SJCRH30 (cell line): Measurements from ENCODE around the gene IDI1. TPM values are rescaled to one million over a fixed set of nuclear protein-coding genes. Genes with fewer than 3 reads are reported as not detected.
"Not testable (repeated sequence)": the region's sequence is repeated elsewhere in the genome, so short reads cannot be mapped to it uniquely, and the experiment has no call there.

Experiments used
- DNase-seq, 2 experiments: peaks; one replicate each; pipeline ENCODE4 v3.0.0-alpha.2; 2015 to 2020
- H3K27ac ChIP-seq: fragments of 250-450 bp; sonication (Bioruptor Pico); 2 replicates; pipeline ENCODE4 v1.5.1; 2020; ENCODE audit warnings: mild to moderate bottlenecking, moderate library complexity
- H3K27me3 ChIP-seq: fragments of 250-450 bp; sonication (Bioruptor Pico); 2 replicates; pipeline ENCODE4 v1.5.1; 2020; ENCODE audit warnings: mild to moderate bottlenecking, moderate library complexity
- H3K36me3 ChIP-seq: fragments of 250-450 bp; sonication (Bioruptor Pico); 2 replicates; pipeline ENCODE4 v1.5.1; 2020; ENCODE audit warnings: mild to moderate bottlenecking, moderate library complexity
- H3K4me1 ChIP-seq: fragments of 250-450 bp; sonication (Bioruptor Pico); 2 replicates; pipeline ENCODE4 v1.5.1; 2020; ENCODE audit warnings: mild to moderate bottlenecking, moderate library complexity
- H3K4me3 ChIP-seq: fragments of 250-450 bp; sonication (Bioruptor Pico); 2 replicates; pipeline ENCODE4 v1.5.1; 2020; ENCODE audit warnings: mild to moderate bottlenecking, moderate library complexity
- H3K9me3 ChIP-seq: fragments of 250-450 bp; sonication (Bioruptor Pico); replicated peaks from 2 replicates; pipeline ENCODE4 v1.5.1; 2020; ENCODE audit warnings: mild to moderate bottlenecking, moderate library complexity
- total RNA-seq: library from RNA; depleted of rRNA; stranded (reverse); fragments of >200 nt; shearing (Covaris generic); gene quantifications from 2 replicates; pipeline ENCODE4 v1.2.3, GENCODE V29; 2014

The IDI1 gene
- total RNA-seq, 1 experiment from 2014 or later = 70.0 TPM

DNA sequence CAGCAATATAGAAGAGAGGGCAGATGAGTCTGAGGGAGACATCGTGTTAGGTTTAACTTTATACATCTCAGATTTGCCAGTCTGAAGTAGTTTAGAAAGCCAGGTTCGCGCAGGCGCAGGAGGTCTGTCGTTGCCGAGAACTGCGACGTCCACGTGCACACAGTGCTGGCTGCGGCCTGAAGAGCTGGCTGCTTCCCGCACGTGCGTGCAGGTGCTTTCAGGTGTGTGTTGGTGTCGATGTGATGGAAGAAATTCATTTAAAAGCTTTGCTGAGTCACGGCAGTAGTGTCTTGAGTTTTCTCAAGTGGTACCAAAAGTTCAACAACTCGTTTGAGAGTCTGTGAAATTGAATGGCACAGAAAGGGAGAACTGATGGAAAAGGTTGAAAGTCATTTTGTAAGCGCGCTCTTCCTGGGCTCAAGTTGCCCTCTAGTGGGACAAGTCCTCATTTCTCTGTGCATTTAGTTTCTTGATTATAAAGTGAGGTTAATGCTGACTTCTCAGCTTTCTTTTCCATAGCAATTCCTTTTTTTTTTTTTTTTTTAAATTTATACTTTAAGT is 25.9 kb upstream of the IDI1 start:
- H3K4me1 ChIP-seq = no peaks in the 10 kb centered on the region
- H3K9me3 ChIP-seq = no peaks in the 10 kb centered on the region
- no peaks in the 10 kb centered on the region for H3K27me3 ChIP-seq
- no peak overlapping the region for H3K27ac ChIP-seq
- H3K36me3 ChIP-seq = no peaks in the 10 kb centered on the region; the same call in 1 of the 2 replicates
- DNase-seq = no peak
- H3K4me3 ChIP-seq = no peak overlapping the region

DNA sequence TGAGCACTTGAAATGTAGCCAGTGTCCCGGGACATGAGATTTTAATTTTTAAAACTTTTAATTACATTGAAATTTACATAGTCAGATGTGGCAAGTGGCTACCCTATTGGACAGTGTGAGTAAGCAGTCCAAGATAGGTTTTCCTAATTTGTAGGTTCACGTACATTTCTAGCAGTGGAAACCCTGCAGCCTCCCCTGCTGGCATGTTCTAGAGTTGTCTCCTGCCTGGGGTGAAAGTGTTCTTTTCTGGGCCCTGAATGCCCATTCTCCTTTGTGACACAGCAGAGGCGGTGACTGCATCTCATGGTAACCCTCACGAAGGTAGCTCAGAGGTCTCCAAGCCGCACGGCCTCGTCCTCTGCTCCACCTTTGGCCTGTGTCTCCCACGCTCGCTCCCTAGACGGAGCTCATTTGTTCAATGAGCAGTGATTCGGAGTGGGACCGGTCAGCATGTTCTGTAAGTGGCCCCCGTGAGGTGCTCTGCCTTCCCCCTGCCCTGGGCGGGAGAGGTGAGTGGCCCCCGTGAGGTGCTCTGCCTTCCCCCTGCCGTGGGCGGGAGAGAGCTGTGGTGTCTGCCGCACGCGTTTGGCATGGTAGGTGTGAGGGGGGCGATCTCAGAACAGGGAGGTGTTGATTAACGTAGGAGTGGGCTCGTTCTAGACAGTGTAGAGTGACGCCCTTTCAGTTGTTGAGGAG is 25.3 kb upstream of the IDI1 start:
- Histone ChIP-seq H3K36me3 (no peaks in the 10 kb centered on the region; the same call in 1 of the 2 replicates), H3K27ac (no peak overlapping the region), H3K4me3 (no peak overlapping the region), H3K27me3 (no peaks in the 10 kb centered on the region), H3K4me1 (no peaks in the 10 kb centered on the region), H3K9me3 (no peaks in the 10 kb centered on the region)
- DNase-seq = no peak

- H3K4me3 ChIP-seq = no peak overlapping the region
- no peak for DNase-seq
- no peak overlapping the region for H3K27ac ChIP-seq
- no peaks in the 10 kb centered on the region for H3K27me3 ChIP-seq
- no peaks in the 10 kb centered on the region; the same call in 1 of the 2 replicates for H3K36me3 ChIP-seq
- no peaks in the 10 kb centered on the region for H3K9me3 ChIP-seq
- H3K4me1 ChIP-seq = no peaks in the 10 kb centered on the region
These were observed 22.0 kb upstream of the IDI1 start for GRCh38 chr10:1070919-1071318.

DNA sequence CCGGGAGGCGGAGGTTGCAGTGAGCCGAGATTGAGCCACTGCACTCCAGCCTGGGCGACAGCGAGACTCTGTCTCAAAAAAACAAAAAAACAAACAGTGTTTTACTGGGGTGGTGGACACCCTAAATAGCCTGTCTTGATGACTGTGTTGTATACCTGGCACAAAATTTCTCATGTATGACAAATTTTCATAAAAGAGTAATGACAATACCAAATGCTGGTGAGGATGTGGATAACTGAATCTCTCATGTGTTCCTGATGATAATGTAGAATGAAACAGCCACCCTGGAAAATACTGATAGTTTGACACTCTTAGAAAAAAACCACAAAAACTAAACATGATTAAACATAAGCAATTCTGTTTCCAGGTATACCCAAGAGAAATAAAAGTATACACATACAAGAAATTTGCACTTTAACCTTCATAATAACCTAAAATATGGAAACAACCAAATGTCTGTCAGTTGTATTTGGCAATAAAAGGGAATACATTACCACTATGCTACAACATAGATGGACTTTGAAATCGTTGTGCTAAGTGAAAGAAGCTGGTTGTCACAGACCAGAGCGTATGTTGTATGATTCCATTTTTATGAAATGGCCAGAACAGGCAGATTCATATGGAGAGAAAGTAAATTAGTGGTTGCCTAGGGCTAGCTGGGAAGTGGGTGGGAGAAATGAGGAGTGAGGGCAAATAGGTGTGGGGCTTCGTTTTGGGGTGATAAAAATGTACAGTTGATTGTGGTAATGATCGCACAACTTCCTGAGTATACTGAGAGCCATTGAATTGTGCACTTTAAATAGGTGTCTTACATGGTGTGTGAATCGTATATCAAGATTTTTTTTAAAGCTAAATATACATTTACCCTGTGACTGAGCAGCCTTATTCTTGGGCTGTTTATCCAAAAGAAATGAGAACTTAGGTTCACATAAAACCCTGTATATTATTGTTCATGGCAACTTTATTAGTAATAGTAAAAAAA is 19.8 kb upstream of the IDI1 start:
- H3K9me3 ChIP-seq = no peaks in the 10 kb centered on the region
- DNase-seq = no peak
- H3K27ac ChIP-seq = no peak overlapping the region
- no peaks in the 10 kb centered on the region for H3K4me1 ChIP-seq
- H3K4me3 ChIP-seq = no peak overlapping the region
- H3K27me3 ChIP-seq = no peaks in the 10 kb centered on the region
- H3K36me3 ChIP-seq = no peaks in the 10 kb centered on the region; the same call in 1 of the 2 replicates

GRCh38 chr10:1066734-1067133 is 17.8 kb upstream of the IDI1 start:
- not testable (repeated sequence) for H3K4me1 ChIP-seq, H3K36me3 ChIP-seq, H3K27me3 ChIP-seq, H3K27ac ChIP-seq, H3K9me3 ChIP-seq, DNase-seq, H3K4me3 ChIP-seq

DNA sequence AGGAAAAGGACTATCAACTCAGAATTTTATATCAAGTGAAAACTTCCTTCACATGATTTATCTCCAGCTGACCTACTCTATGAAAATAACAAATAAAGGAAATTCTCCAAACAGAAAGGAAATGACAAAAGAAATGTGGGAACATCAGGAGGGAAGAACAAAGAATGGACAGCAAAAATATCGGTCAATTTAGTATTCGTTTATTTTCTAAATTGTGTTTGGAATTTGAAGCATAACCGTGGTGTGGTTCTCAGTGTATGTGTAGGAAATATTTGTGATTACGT is 16.0 kb upstream of the IDI1 start:
- H3K9me3 ChIP-seq = no peaks in the 10 kb centered on the region
- no peak overlapping the region for H3K27ac ChIP-seq
- no peak for DNase-seq
- H3K36me3 ChIP-seq = no peaks in the 10 kb centered on the region
- no peaks in the 10 kb centered on the region for H3K4me1 ChIP-seq
- no peaks in the 10 kb centered on the region for H3K27me3 ChIP-seq
- no peak overlapping the region for H3K4me3 ChIP-seq

DNA sequence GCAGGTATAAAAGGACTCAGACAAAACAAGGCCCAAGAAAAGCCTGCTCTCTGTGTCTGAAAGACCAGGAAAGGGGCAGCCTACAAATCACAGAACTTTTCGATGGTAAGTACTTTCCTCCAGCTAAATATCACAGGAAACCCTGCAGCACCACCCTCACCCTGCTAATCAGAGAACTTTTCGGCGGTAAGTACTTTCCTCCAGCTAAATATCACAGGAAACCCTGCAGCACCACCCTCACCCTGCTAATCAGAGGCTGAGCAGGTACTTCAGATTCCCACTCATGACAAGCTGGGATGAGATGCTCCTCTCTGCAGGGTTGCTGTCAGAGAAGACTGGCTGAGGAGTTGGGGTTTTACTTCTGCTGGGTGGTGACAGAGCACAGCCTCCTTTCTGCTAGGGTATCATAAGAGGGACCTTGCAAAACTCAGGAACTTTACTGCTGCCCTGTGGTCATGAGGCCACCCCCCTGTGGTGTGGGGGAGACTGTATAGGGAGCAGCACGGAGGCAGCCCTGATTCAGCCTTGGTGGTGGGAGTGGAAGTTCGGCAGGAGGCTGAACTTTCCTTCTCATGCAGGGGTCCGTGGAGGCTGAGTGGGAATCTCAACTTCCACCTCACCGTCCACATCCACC is 14.4 kb upstream of the IDI1 start:
- no peak overlapping the region for H3K4me3 ChIP-seq
- H3K9me3 ChIP-seq = no peaks in the 10 kb centered on the region
- H3K27me3 ChIP-seq = no peaks in the 10 kb centered on the region
- no peak for DNase-seq
- no peaks in the 10 kb centered on the region for H3K4me1 ChIP-seq
- H3K27ac ChIP-seq = no peak overlapping the region
- H3K36me3 ChIP-seq = no peaks in the 10 kb centered on the region

- Histone ChIP-seq H3K9me3 (no peaks in the 10 kb centered on the region), H3K27me3 (no peaks in the 10 kb centered on the region), H3K36me3 (no peaks in the 10 kb centered on the region), H3K27ac (no peak overlapping the region), H3K4me1 (no peaks in the 10 kb centered on the region), H3K4me3 (no peak overlapping the region)
- no peak for DNase-seq
These were observed 13.2 kb upstream of the IDI1 start for GRCh38 chr10:1061930-1062774.

- no peaks in the 10 kb centered on the region for H3K27me3 ChIP-seq
- no peaks in the 10 kb centered on the region for H3K9me3 ChIP-seq
- H3K4me3 ChIP-seq = no peak overlapping the region
- no peak for DNase-seq
- H3K36me3 ChIP-seq = no peaks in the 10 kb centered on the region
- no peak overlapping the region for H3K27ac ChIP-seq
- H3K4me1 ChIP-seq = no peaks in the 10 kb centered on the region
These were observed 11.0 kb upstream of the IDI1 start for GRCh38 chr10:1059902-1060301.

DNA sequence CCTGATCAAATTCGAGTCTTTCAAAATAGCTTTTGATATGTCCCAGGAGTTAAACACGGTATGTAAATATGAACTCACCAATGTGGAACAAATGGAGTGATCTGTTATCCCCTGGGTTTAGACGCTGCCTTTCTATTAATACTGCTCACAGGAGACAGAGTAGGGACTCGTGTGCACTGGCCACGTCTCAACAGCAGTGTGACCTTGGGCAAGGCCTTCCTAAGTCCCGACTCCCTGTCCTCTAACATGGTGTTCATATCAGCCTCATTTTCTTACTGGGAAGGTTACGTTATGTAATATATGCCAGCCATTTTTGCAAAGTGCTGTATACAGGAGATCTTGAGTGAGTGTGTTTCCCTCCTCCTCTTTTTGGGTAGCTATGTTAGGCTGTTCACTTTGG is 9.1 kb upstream of the IDI1 start:
- Histone ChIP-seq H3K4me1 (no peaks in the 10 kb centered on the region), H3K4me3 (peak overlapping the region; percentile 94), H3K27me3 (no peaks in the 10 kb centered on the region), H3K27ac (no peak overlapping the region), H3K9me3 (no peaks in the 10 kb centered on the region), H3K36me3 (peaks cover 3% of the 10 kb centered on the region; the same call in 1 of the 2 replicates)
- DNase-seq = no peak

DNA sequence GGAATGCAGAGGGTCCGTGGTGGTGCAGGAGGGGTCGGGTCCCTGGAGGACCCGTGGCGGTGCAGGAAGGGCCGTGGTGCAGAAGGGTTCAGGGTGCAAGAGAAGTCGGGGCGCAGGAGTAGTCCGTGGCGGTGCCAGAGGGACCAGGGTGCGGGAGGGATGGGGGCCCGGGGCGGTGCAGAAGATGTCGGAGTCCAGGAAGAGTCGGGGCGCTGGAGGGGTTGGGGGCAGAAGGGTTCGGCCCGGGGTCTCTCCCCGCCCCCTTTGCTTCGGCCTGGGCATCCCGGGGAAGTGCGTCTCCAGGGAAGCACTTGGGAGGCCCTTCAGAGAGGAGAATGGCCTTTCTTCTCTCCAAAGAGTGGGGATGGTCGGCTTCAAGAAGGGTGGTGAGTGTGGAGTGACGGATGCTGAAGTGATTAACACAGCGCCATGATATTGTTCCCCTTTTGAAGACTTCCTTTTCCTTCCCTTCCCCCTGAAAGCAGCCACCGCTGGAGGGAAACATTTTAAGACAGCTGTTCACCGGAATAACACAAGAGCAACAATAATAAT is 8.3 kb upstream of the IDI1 start:
- no peak for DNase-seq
- H3K4me1 ChIP-seq = no peaks in the 10 kb centered on the region
- H3K36me3 ChIP-seq = peaks cover 9% of the 10 kb centered on the region
- H3K4me3 ChIP-seq = peak overlapping the region; percentile 94
- H3K9me3 ChIP-seq = no peaks in the 10 kb centered on the region
- H3K27ac ChIP-seq = no peak overlapping the region
- H3K27me3 ChIP-seq = no peaks in the 10 kb centered on the region

- Histone ChIP-seq H3K27me3 (no peaks in the 10 kb centered on the region), H3K36me3 (peaks cover 10% of the 10 kb centered on the region), H3K4me3 (peak within 1 kb of the TSS; percentile 94), H3K4me1 (no peaks in the 10 kb centered on the region), H3K27ac (peak within 1 kb of the TSS; percentile 84), H3K9me3 (no peaks in the 10 kb centered on the region)
- peak; percentile 79 to 81 for DNase-seq
These were observed 7.6 kb upstream of the IDI1 start, which contains the start of gene WDR37 for GRCh38 chr10:1056326-1057105. Gene WDR37 (plus strand): TSS chr10:1056385. CDS start chr10:1072156, 15,771 bp downstream.

DNA sequence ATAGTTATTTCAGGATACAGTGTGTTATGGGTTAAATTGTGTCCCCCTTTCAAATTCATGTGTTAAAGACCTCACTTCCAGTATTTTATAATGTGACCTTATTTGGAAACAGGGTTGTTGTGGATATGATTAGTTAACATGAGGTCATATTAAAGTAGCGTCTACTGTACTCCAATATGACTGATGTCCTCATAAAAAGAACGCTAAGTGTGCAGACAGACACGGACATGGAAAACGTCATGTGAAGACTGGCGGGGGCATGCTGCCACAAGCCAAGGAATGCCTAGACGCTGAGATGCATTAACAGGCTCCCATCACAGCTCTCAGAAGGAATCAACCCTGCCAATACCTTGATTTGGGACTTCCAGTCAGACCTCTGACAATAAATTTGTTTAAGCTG is 5.8 kb upstream of the IDI1 start:
- H3K27ac ChIP-seq = no peak overlapping the region
- no peak for DNase-seq
- no peaks in the 10 kb centered on the region for H3K4me1 ChIP-seq
- peaks cover 16% of the 10 kb centered on the region for H3K36me3 ChIP-seq
- no peaks in the 10 kb centered on the region for H3K9me3 ChIP-seq
- no peaks in the 10 kb centered on the region for H3K27me3 ChIP-seq
- H3K4me3 ChIP-seq = no peak overlapping the region
